DOHH2 (cell line): ENCODE results near the gene OR2T3.
"Not testable (repeated sequence)": the region's sequence is repeated elsewhere in the genome, so short reads cannot be mapped to it uniquely, and the experiment has no call there.

Experiments used
- H3F3A ChIP-seq: fragments of 200-600 bp; sonication (generic), shearing (Covaris generic); 2 replicates; pipeline ENCODE4 v1.6.0; 2016; ENCODE audit warnings: antibody characterized with exemption, mild to moderate bottlenecking; ENCODE audit not compliant: control insufficient read depth, insufficient read depth
- H3K27ac ChIP-seq: fragments of 200-600 bp; sonication (generic); 2 replicates; pipeline ENCODE4 v1.5.1; 2014; ENCODE audit warnings: low read depth, mild to moderate bottlenecking, low read length, moderate library complexity
- H3K27me3 ChIP-seq: fragments of 200-600 bp; sonication (generic); 2 replicates; pipeline ENCODE4 v1.6.1; 2014; ENCODE audit warnings: mild to moderate bottlenecking, low read length, mixed read lengths; ENCODE audit not compliant: control insufficient read depth
- H3K36me3 ChIP-seq: fragments of 200-600 bp; sonication (generic); 2 replicates; pipeline ENCODE4 v1.6.1; 2014; ENCODE audit warnings: mild to moderate bottlenecking, low read length, moderate library complexity, mixed read lengths; ENCODE audit not compliant: control insufficient read depth
- H3K4me1 ChIP-seq: fragments of 200-600 bp; sonication (generic); 2 replicates; pipeline ENCODE4 v1.6.1; 2014; ENCODE audit warnings: mild to moderate bottlenecking, low read length, mixed read lengths; ENCODE audit not compliant: control insufficient read depth
- H3K4me2 ChIP-seq: fragments of 200-600 bp; sonication (generic); 2 replicates; pipeline ENCODE4 v1.6.0; 2014; ENCODE audit warnings: mild to moderate bottlenecking, low read length, moderate library complexity
- H3K4me3 ChIP-seq: fragments of 200-600 bp; sonication (generic); 2 replicates; pipeline ENCODE4 v1.5.1; 2014; ENCODE audit warnings: mild to moderate bottlenecking, low read length, mixed read lengths
- H3K79me2 ChIP-seq: fragments of 200-600 bp; sonication (generic); 2 replicates; pipeline ENCODE4 v1.6.1; 2014; ENCODE audit warnings: mild to moderate bottlenecking, low read length, mixed read lengths; ENCODE audit not compliant: control insufficient read depth
- H3K9me2 ChIP-seq: fragments of 200-600 bp; sonication (generic); replicated peaks from 2 replicates; pipeline ENCODE4 v1.6.1; 2014; ENCODE audit warnings: mild to moderate bottlenecking, low read length, mixed read lengths; ENCODE audit not compliant: control insufficient read depth
- H3K9me3 ChIP-seq: fragments of 200-600 bp; sonication (generic); 2 replicates; pipeline ENCODE4 v1.6.1; 2014; ENCODE audit warnings: antibody characterized with exemption, low read length, mixed read lengths; ENCODE audit not compliant: control insufficient read depth, insufficient read depth
- H4K20me1 ChIP-seq: fragments of 200-600 bp; sonication (generic); 2 replicates; pipeline ENCODE4 v1.6.0; 2014; ENCODE audit warnings: low read depth, mild to moderate bottlenecking, antibody characterized with exemption, low read length, moderate library complexity; ENCODE audit not compliant: control insufficient read depth, insufficient read depth

The OR2T3 gene

GRCh38 chr1:248438668-248439067 lies 34.5 kb upstream of the OR2T3 start:
- H3K9me2 ChIP-seq, H3K4me2 ChIP-seq, H3K9me3 ChIP-seq, H3K27me3 ChIP-seq, H3K27ac ChIP-seq, H3K36me3 ChIP-seq, H3F3A ChIP-seq, H4K20me1 ChIP-seq, H3K79me2 ChIP-seq, H3K4me1 ChIP-seq, H3K4me3 ChIP-seq: not testable (repeated sequence)

GRCh38 chr1:248439283-248439682 lies 33.9 kb upstream of the OR2T3 start:
- not testable (repeated sequence) for H3F3A ChIP-seq, H3K4me2 ChIP-seq, H3K27ac ChIP-seq, H3K4me3 ChIP-seq, H3K9me3 ChIP-seq, H3K79me2 ChIP-seq, H3K36me3 ChIP-seq, H4K20me1 ChIP-seq, H3K4me1 ChIP-seq, H3K9me2 ChIP-seq, H3K27me3 ChIP-seq

DNA sequence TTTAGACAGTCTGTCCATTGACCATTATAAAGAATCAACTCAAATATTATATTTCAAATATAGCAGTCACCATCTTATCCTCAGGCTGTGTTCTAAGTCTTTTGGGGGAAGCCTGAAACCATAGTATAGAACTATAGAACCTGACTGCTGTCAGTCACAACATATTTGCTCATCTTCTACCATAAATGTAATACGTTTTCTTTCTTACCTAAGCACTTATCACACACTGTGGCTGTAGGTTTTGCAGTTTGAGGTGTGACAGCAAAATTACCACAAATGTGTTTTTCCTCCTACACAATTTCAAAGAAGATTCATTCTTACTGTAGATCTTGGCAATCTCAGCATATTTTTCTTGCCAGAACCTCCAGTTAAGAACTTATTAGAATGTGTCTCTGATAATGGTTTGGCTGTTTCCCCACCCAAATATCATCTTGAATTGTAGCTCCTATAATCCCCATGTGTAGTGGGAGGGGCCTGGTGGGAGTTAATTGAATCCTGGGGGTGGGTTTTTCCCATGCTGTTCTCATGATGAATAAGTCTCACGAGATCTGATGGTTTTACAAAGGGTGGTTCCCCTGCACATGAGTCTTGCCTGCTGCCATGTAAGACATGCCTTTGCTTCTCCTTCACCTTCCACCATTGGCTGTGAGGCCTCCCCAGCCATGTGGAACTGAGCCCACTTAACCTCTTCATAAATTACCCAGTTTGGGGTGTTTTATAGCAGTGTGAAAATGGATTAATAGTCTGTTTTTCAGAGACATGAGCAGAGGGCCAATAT lies 30.5 kb upstream of the OR2T3 start:
- H3K4me2 ChIP-seq, H4K20me1 ChIP-seq, H3K9me3 ChIP-seq, H3K79me2 ChIP-seq, H3K36me3 ChIP-seq, H3K27ac ChIP-seq, H3K27me3 ChIP-seq, H3K9me2 ChIP-seq, H3K4me3 ChIP-seq, H3K4me1 ChIP-seq, H3F3A ChIP-seq: not testable (repeated sequence)

DNA sequence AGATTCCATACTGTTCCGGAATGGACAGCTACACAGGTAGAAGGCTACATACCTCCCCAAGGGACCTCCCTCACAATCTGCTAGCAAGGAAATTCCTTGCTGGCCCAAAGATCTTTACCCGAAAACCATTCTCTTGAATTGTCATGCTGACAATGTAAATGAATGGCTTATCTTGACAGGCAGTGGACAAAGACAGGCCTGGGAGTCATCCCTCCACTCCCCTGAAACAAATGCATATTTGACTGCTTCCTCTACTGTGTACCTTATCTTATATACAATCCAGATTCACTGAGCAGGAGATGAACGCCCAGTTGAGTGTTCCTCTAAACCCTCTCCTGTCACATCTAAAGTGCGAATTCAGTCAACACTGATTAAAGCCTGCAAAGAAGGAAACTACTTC lies 28.5 kb upstream of the OR2T3 start:
- H3K27ac ChIP-seq, H3K4me1 ChIP-seq, H3K79me2 ChIP-seq, H3K4me3 ChIP-seq, H3K9me3 ChIP-seq, H3F3A ChIP-seq, H3K36me3 ChIP-seq, H3K27me3 ChIP-seq, H3K9me2 ChIP-seq, H4K20me1 ChIP-seq, H3K4me2 ChIP-seq: not testable (repeated sequence)

- H3K9me3 ChIP-seq, H3K4me2 ChIP-seq, H3K27ac ChIP-seq, H3K9me2 ChIP-seq, H3K27me3 ChIP-seq, H3K4me3 ChIP-seq, H3K4me1 ChIP-seq, H3K79me2 ChIP-seq, H3F3A ChIP-seq, H4K20me1 ChIP-seq, H3K36me3 ChIP-seq: not testable (repeated sequence)
Observed at GRCh38 chr1:248445399-248445798, 27.8 kb upstream of the OR2T3 start, which contains the start of gene OR2T2. Gene OR2T2 (plus strand): TSS chr1:248445637. CDS start chr1:248452798, 7,161 bp downstream.

DNA sequence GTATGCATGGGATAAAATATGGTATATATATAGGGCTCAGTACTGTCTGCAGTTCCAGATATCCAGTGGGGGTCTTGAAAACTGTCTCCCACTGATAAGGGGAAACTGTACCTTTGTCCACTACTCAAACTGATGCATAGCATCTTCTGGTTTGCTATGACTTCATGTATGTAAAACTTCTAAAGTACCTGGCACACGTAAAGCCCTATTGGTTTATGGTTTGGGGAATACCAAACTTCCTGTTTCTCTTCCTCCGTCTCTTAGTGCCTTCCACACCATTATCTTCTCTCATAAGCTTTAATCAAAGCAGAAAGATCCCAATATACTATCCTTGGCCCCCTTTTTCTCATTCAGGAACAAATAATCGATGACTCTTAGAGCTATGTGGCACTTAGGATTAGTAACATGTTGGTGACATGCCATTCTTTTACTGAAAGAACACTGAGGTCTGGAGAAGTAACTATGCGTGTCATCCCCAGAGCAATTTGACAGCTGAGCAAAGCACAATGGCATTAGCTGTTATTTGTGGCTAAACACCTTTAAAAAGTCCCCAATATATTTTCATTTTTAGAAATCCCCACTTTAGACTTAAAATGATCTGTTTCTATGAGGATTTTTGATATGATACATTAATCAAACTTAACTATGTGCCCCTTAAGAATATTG lies 24.6 kb upstream of the OR2T3 start:
- H3K27ac ChIP-seq, H3K36me3 ChIP-seq, H3K79me2 ChIP-seq, H3K9me2 ChIP-seq, H3K4me3 ChIP-seq, H3K4me2 ChIP-seq, H3K27me3 ChIP-seq, H3F3A ChIP-seq, H4K20me1 ChIP-seq, H3K4me1 ChIP-seq, H3K9me3 ChIP-seq: not testable (repeated sequence)

- not testable (repeated sequence) for H3K27ac ChIP-seq, H3K4me3 ChIP-seq
Observed at GRCh38 chr1:248449821-248450465, 23.2 kb upstream of the OR2T3 start.

DNA sequence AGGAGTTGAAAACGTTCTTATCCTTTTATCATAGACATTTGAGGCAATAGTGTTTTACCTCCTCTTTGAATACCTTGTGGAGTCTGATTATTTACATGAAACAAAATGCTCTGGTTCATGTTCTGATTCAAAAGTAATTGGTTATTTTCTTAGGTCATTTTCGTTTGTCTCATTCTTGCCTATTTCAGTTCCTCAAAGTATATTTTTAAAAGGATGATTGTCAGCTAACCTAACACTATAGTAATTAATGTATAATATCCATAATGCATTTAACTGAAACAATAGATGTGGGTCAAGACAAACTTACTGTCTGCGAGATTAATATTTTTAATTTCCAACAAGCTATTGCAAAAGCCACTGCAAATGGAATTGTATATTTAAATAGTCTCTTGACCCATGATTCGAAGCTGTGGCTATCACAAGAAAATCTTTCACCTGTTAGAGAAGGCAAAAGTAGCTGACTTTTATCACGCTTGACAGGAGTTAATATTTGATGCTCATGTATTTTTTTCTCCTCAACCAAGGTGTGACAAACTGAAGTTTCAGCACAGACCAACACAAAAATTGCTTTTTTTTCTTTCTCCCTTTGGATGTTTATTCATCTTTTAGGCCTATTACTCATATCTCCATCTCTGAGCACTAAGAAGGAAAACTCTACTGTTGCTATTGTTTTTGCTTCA lies 22.5 kb upstream of the OR2T3 start:
- H3K4me3 ChIP-seq, result not testable (repeated sequence)

More at GRCh38 chr1:248449821-248450465, 23.2 kb upstream of the OR2T3 start:
- not testable (repeated sequence) for H3F3A ChIP-seq, H3K4me1 ChIP-seq, H3K36me3 ChIP-seq, H3K9me2 ChIP-seq, H4K20me1 ChIP-seq, H3K79me2 ChIP-seq, H3K27me3 ChIP-seq, H3K9me3 ChIP-seq, H3K4me2 ChIP-seq

More for the DNA sequence above, 22.5 kb upstream of the OR2T3 start:
- not testable (repeated sequence) for H3K79me2 ChIP-seq, H3K27me3 ChIP-seq, H3K9me2 ChIP-seq, H3K36me3 ChIP-seq, H3K4me1 ChIP-seq, H3F3A ChIP-seq, H3K27ac ChIP-seq, H3K4me2 ChIP-seq, H4K20me1 ChIP-seq, H3K9me3 ChIP-seq
